Hepatic stellate cell (primary cell): Measurements from ENCODE around the gene CNIH4.
A peak's percentile ranks its signal among the peaks of the same experiment; 100 is the strongest.
"Not testable (repeated sequence)": the region's sequence is repeated elsewhere in the genome, so short reads cannot be mapped to it uniquely, and the experiment has no call there.

ENCODE experiments used
- DNase-seq: peaks from one replicate; pipeline ENCODE4 v3.0.0; 2011; ENCODE audit warnings: low spot score

Gene CNIH4

DNA sequence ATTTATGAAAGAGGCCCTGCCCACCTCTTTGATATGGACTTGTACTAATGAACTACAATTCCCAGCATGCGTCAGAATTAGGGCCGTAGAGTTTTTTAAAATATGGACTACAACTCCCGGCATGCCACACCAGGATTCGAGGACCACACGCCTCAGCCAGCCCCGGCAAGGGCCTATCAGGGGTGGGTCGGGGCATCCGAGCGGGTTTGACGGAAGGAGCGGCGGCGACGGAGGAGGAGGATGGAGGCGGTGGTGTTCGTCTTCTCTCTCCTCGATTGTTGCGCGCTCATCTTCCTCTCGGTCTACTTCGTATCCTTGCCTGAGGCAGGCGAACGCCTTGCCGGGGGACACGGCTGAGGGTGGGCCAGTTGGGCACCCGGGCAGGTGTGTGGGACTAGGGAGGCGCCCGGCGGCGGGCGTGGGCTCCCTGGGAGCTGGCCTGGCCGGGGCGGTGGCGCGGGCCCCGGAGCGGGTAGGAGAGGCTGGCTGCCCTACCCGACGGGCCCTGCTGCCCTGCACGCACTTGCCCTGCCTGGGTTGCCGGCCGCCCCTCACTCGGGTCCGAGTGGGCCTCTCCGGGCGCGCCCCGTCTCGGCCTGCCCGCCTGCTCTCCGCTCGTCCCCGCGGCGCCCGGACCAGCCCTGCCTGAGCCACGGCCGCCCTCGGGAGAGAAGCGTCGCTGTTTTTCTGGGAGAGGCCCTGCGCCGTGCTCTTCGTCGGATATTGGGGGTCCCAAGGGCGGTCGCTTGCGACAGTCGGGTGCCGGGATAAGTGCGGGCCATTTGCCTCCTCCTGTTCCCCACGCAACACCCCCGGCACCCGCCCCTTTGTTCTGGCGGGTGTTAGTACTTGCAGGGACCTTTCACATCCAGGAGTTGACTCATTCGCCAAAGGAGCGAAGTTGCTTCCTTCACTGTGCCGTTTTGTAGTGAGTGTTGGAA lies at the start of gene CNIH4:
CNIH4 (plus strand) TSS at position 195 of the 941 bp plus-strand sequence; CDS start at position 241, 46 bp downstream.
- DNase-seq = peak; percentile 94

DNA sequence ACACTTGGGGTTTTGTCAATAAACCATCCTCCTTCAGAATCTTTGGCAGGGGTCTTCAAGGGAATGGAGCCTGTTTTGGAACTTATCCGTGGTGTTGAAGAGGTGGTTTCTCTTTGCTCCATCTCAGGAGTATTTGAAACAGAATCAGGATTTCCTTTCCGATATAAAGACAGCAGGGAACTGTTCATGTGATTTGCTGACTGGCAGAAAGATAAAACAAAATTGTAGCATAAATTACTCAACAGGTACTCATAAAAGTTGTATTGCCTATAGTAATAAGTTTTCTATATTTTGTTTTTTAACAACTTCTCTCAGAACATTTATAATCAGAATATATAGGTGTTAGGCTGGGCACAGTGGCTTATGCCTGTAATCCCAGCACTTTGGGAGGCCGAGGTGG lies 48.6 kb upstream of the CNIH4 start:
- no peak for DNase-seq

DNA sequence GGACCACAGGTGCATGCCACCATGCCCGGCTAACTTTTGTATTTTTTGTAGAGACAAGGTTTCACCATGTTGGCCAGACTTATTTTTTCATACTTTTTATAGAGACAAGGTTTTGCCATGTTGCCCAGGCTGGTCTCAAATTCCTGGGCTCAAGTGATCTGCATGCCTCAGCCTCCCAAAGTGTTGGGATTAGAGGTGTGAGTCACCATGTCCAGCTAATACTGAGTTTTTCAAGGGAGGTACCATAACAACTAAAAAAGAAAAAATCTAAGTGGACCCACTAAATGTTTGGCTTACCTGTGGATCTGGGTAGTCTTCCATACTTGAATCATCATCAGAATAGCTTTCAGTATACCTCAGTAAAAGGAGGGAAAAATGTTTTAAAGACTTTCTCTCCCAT lies 45.2 kb upstream of the CNIH4 start:
- DNase-seq = not testable (repeated sequence)

DNA sequence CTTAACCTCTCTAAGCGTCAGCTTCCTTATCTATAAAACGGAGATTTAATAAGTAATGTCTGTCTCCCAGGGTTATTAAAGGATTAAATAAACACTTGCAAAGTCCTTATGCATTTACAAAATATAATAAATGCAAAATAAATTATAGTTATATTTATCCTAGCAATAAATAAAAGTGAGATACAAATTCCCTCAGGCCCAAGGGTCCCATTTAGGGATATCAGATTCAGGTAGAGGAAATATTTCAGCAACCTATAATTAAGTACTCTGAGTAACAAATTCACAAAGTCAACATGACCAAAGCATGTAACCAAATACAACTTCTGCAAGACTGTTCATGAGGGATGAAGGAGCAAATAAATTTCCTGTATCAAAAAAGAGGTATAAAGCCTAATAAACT lies 44.7 kb upstream of the CNIH4 start:
- DNase-seq = no peak

DNA sequence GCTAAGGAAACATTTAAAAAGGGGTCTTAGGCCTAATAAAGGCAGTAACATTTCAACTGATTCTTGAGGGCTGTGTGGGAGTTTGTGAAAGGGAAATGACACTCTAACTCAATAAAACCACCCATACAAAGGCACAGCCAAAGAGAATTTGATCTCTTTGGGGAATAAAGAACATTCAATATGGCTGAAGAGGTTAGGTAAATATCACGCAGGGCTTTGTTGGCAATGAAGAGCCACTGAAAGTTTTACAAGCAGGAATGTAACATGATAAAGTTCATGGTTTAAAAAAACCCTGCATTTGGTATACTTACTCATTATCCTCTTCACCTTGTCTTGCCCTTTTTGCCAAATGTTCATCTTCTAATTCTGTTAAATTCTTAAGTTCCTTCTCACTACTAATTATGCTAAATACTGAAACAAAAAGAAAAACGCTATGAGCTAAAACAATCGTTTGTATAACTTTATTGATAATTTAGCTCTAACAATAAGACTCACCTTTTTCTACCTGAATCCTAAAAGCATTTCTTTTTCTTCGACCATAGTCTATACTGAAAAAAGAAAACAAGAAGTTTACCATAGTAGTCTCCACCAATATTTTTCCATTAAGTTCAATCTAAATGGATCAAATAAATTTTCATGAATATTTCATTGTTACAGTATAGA lies 39.2 kb upstream of the CNIH4 start:
- no peak for DNase-seq

DNA sequence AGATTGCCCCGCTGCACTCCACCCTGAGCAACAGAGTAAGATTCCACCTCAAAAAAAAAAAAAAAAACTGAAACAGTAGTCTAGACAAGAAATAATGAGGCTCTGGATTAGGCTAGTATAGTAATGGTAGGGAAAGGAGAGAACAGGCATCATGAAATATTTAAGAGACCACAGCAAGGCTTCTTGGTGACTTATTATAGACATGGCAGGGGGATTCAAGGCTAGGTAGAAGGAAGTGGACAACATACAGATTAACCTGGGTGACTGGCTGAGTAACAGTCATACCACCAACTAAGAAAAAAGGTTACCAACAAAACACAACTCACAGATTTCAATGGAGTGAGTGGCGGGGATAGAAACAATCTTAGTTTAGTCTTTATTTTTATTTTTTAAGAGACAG lies 35.0 kb upstream of the CNIH4 start:
- DNase-seq = no peak

DNA sequence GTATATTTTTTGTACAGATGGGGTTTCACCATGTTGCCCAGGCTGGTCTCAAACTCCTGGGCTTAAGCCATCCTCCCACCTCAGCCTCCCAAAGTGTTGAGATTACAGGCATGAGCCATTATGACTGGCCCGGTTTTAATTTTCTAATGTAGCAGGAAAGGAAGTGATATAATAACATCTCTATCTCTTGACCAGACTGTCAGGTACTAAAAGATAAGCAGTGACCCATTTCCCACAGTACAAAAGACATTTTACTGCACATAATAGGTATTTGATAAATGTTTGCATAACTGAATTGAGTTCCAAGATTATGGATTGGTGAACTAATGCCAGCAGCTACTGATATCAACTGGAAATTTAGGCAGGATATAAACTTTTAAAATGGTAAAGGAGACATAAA lies 30.7 kb upstream of the CNIH4 start:
- no peak for DNase-seq

DNA sequence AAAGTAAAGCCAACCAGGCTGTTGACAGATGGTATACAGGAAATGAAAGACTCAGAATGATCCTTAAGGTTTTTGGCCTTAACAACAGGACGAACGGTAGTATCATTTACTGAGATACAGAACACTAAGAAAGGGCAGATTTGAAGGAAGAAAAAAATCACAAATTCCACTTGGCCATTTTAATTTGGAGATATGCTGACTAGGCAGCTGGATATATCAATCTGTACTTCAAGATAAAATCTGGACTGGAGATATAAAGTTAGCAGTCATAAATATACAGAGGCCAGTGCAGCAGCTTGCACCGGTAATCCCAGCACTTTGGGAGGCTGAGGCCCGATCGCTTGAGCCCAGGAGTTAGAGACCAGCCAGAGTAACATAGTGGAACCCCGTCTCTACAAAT lies 28.0 kb upstream of the CNIH4 start:
- DNase-seq = no peak

DNA sequence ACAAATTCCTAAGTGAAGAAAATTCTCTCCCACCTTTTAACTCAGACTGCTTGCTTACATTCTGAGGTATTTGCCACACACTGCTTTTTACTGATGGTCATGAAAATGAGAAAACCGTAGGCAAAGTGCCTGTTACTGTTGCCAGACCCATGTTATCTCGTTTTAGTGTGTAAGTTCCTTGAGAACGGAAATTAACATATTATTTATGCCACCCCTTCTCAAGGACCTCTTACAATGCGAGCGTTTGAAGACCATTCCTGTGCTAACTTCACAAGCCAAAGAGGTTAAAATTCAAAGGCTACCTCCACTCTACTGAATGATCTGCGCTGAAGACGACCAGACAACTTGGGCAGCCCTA lies 27.2 kb upstream of the CNIH4 start:
- DNase-seq = no peak

DNA sequence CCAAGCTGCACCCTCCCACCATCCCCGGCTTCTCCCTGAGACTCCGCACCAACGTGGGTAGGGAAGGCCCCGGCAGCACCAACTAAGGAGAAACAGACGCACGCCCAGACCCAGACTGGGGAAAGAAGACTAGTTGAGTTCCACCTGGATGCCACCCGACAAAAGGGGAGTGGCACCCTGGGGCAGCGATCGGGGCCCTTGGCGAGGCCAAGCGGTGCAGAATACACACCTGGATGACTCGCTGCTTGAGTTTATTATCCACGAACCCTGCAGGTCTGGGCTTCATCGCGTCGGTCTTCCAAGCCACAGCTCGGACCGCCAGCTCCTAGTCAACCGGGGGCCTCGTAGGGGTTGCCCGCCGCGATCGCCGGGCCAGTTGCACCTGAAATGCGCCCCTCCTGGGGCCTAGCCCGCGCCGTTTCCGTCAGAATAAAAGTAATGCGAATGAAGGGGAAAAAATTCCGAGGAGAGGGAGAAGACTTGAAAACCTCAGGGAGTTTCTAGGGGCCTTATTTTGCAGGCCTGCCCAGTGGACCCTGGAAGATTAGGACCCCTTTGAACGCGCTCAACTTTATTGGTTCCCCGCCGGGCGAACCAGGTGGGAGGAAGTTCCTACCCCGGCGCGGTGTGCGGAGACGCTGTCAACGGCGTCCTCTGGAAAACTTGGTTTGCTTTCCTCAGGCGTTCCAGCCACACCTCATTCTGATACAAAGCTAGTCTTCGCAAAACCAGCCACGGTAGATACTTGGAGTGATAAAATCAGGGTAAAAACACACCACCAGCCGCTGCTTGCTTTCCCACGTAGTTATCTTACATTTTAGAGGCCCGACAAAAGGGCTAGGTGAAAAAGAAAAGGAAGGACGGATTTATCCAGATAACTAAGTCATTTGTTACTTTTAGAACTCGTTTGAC lies 26.6 kb upstream of the CNIH4 start, which contains the start of gene NVL:
NVL (minus strand) TSS at position 331 of the 912 bp plus-strand sequence; CDS start at position 286, 45 bp downstream.
- DNase-seq = peak; percentile 86

DNA sequence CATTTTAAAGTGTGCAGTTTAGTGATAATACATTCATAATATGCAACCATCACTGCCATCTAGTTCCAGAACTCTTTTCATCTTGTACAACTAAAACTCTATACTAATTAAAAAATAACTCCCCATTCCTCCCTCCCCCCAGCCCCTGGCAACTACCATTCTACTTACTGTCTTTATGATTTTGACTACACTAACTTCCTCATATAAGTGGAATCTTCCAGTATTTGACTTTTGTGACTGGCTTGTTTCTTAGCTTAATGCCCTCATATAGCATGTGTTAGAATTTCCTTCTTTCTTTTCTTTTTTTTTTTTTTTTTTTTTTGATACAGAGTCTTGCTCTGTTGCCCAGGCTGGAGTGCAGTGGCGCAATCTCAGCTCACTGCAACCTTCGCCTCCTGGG lies 25.4 kb upstream of the CNIH4 start:
- DNase-seq = no peak

DNA sequence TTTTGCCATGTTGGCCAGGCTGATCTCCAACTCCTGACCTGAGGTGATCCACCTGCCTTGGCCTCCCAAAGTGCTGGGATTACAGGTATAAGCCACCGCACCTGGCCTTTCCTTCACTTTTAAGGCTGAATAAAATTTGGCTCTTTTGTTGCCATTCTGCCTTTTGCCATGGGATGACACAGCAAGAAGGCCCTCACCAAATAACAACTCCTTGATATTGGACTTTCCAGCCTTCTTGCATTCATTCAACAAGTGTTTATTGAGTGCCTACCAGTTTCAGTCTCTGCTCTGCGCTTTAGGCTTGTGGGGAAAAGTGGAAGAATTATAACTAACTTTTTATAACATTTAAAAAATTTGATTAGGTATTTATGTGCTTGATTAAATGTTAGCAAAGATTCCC lies 24.9 kb upstream of the CNIH4 start:
- no peak for DNase-seq

DNA sequence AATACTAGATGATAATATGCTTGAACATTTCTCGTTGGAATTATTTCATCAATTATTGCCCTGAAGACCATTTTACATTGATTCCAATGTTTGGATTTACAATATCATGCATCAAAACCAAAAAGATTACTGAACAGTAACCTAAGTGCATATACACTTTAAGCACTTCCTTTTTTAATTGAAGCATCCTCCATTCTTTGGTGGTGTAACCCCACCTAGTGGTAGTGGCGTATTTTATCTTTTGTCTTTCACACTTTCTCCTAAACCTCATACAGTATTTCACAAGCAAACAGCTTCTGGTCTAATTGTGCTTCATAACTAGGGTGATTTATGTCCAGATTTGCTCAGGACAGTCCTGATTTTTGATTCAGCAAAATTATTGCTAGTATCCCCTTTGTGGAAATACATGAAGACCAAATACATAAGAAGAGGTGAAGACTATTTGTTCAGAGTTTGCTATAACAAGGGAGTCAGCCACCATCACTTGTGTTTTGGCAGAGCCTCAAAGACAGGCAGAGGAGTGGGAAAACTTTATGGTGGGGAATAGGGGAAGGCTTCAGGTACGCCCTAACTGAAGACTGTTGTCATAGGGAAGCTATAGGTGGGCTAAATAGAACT lies 23.3 kb upstream of the CNIH4 start:
- DNase-seq = peak; percentile 41

DNA sequence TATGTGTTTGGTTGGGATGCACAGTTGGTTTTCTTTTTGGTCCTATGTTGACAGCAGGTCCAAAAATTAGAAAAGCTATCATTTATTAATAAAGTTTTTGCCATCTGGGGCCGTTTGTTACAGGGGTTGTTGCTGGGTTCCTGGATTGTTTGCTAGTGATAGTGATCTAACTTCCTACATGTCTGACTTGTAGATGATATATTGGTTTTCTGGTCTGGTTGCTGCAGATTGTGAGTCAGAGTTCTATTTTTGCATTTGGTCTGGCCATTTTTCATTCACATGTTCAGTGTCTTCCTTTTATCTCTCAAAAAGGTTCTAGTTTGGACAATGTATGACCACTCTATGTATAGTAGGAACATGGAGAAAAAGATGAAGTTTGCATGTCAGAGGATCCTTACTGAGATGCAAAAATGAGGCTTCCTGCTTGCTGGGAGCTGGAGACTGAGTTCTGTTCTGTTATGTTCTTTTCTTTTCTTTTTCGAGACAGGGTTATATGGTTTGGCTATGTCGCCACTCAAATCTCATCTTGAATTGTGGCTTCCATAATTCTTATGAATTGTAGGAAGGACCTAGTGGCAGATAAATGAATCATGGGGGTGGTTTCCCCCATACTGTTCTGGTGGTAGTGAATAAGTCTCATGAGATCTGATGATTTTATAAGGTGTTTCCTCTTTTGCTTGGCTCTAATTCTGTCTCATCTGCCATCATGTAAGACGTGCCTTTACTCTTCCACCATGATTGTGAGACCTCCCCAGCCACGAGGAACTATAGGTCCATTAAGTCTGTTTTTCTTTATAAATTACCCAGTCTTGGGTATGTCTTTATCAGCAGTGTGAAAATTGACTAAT lies 22.5 kb upstream of the CNIH4 start:
- DNase-seq = peak; percentile 50

DNA sequence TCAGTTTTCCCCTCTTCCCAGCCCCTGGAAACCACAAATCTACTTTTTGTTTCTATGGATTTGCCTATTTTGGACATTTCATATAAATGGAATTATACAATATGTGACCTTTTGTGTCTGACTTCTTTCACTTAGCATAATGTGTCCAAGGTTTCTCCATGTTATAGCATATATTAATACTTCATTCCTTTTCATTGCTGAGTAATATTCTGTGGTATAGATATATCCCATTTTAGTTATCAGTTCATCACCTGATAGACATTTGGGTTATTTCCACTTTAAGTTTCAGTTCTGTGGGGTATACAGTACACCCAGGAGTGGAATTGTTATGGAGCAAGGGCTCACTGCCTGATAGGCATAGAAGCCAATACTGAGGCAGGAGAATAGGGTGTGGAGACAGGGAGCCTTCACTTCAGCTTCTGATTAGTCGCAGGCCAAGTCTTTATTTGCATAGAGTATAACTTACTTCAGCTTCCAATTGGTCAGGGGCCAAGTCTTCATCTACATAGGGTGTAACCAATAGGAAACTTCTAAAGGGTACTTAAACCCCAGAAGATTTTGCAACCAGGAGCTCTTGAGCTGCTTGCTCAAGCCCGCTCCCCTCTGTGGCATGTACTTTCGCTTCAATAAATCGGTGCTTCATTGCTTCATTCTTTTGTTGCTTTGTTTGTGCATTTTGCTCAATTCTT lies 18.4 kb upstream of the CNIH4 start:
- no peak for DNase-seq

DNA sequence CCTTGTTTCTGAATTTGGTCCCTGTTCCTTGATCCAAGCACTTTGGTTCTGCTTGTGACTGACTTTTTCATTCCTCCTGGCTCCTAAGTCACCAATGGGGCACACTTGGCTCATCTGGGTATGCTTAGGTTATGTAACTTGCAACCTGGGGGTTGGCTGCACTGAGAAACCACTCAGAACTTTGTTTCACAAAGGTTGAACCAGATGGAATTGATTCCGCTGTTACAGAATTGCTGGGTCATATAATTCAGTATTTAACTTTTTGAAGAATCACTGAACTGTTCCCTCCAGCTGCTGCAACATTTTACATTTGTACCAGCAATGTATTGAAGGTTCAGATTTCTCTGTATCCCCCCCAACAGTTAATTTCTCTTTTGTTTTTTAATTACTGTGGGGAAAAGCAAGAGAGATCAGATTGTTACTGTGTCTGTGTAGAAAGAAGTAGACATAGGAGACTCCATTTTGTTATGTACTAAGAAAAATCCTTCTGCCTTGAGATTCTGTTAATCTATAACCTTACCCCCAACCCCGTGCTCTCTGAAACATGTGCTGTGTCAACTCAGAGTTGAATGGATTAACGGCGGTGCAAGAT lies 17.1 kb upstream of the CNIH4 start:
- no peak for DNase-seq

DNA sequence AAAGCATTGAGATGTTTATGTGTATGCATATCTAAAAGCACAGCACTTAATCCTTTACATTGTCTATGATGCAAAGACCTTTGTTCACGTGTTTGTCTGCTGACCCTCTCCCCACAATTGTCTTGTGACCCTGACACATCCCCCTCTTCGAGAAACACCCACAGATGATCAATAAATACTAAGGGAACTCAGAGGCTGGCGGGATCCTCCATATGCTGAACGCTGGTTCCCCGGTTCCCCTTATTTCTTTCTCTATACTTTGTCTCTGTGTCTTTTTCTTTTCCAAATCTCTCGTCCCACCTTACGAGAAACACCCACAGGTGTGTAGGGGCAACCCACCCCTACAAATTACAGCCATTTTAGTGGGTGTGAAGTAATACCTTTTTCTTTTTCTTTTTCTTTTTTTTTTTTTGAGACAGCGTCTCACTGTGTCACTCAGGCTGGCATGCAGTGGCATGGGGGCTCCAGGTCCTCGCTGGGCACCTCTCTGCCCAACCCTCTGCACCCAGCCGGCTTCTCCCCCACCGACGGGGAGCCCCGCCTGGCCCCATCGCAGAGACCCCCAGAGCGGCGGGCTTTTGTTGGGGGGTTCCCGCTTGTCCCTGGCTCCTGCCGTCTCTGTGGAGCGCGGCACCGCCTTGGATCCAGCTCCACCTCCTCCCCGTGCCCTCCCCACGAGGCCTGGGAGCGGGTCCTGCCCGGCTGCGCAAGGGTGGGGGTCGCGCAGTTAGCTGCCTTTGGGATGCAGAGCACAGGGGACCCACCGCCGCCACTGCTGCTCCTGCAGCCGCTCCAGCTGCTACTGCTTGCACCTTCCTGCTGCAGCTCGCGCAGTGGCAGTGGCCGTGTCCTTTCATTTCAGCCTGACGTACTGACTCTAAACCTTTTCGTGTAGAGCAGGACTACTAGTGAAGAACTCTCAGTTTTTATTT lies 16.0 kb upstream of the CNIH4 start:
- DNase-seq = not testable (repeated sequence)

DNA sequence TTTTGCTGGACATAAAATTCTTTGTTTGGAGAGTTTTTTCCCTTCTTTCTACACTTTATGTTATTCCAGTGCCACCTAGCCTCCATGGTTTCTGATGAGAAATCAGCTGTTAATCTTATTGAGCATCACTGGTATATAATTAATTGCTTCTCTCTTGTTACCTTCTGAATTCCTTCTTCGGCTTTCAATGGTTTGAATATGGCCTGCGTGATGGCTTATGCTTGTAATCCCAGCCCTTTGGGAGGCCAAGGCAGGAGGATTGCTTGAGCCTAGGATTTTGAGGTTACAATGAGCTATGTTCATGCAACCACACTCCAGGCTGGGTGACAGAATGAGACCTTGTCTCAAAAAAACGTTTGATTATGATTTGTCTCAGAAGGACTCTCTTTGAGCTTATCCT lies 13.0 kb upstream of the CNIH4 start:
- no peak for DNase-seq

DNA sequence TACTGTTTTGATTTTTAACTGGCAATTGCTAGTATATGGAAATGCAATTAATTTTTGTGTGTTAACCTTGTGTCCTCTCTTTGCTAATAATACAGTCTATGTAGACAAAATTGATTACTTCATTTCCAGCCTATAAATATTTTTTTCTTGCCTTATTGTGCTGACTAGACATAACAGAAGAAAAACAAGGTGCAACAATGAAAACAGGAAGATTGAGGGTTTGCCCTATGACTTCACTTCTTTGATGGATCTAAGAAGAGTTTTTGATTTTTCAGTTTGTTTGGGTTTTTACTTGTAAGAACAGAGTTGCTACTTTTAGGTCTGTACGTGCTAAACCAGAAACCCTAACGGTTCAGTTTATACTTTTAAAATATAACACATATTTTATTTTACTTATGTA lies 8.5 kb upstream of the CNIH4 start:
- no peak for DNase-seq
